ENCODE measurements around the gene FABP7. TPM values are rescaled to one million over a fixed set of nuclear protein-coding genes. Genes with fewer than 3 reads are reported as not detected.

The FABP7 gene
- polyA plus RNA-seq, 2 of the 4 experiments (the other 2 are of a cell fraction), result not detected

GRCh38 chr6:122801397-122801796 lies 21.9 kb downstream of the FABP7 start:
- no peak for DNase-seq (ENCODE audit: low read depth in 1 of 2, low spot score in 1 of 2)
- no peak for FAIRE-seq
- POLR2A ChIA-PET, result no interaction called here
- Histone ChIP-seq H3K4me1 (peaks cover 32% of the 10 kb centered on the region), H3K9me3 (no peaks in the 10 kb centered on the region), H3K4me3 (no peak overlapping the region), H3K4me2 (no peak overlapping the region), H3K27ac (no peak overlapping the region)
- ATAC-seq, result no peak
- no peak for TF ChIP-seq BHLHE40 (IDR thresholded peaks at IDR 0.05; ENCODE audit: low read depth, low read length)
- TF ChIP-seq HDAC2 (IDR thresholded peaks at IDR 0.05), result no peak
- TF ChIP-seq RFX5 (IDR thresholded peaks at IDR 0.05), result no peak
- no peak for TF ChIP-seq FOXS1 (CRISPR knock-in tag; IDR thresholded peaks at IDR 0.05)
- TF ChIP-seq HOXB5 (CRISPR knock-in tag; IDR thresholded peaks at IDR 0.05), result no peak
- TF ChIP-seq POLR2AphosphoS2 (conservative IDR thresholded peaks at IDR 0.05; ENCODE audit: low read length), result no peak
- TF ChIP-seq RNF2 (IDR thresholded peaks at IDR 0.05; ENCODE audit: borderline replicate concordance, low read depth), result no peak
- no peak for TF ChIP-seq MAZ (IDR thresholded peaks at IDR 0.05; ENCODE audit: borderline replicate concordance, low read depth, low read length)
- TF ChIP-seq ELK1 (IDR thresholded peaks at IDR 0.05; ENCODE audit: low read depth, low read length), result no peak
- TF ChIP-seq GATA3 (IDR thresholded peaks at IDR 0.05; ENCODE audit: borderline replicate concordance), result no peak
- TF ChIP-seq ZC3H11A (IDR thresholded peaks at IDR 0.05), result no peak
- CTCF ChIA-PET, result interaction anchor here (1.0 to 1.9 kb wide), 2 partner anchors 12 to 57 kb away, joined by 3 to 8 read pairs; partner anchors contain the start of gene SMPDL3A
- 96% methylated on average over 1 of the region's 1 CpG for WGBS (ENCODE audit: missing lambda C conversion rate)

- ChIA-PET CTCF (interaction anchor here (1.0 to 1.9 kb wide), 2 partner anchors 14 to 36 kb away, joined by 4 to 8 read pairs; partner anchors contain the start of gene SMPDL3A), POLR2A (no interaction called here)
- FAIRE-seq (no peak), ATAC-seq (no peak), DNase-seq (ENCODE audit: low read depth in 1 of 2, low spot score in 1 of 2) (no peak)
- no peak for TF ChIP-seq JUN (IDR thresholded peaks at IDR 0.05)
- no peak for TF ChIP-seq PHF8 (IDR thresholded peaks at IDR 0.05; ENCODE audit: borderline replicate concordance, low read depth)
- no peak for TF ChIP-seq ZNF302 (CRISPR knock-in tag; IDR thresholded peaks at IDR 0.05)
- no peak for TF ChIP-seq HES2 (IDR thresholded peaks at IDR 0.05)
- TF ChIP-seq CHD4 (IDR thresholded peaks at IDR 0.05; ENCODE audit: borderline replicate concordance), result no peak
- TF ChIP-seq RNF2 (IDR thresholded peaks at IDR 0.05; ENCODE audit: borderline replicate concordance, low read depth), result no peak
- no peak for TF ChIP-seq JUNB (IDR thresholded peaks at IDR 0.05)
- no peak for TF ChIP-seq USF2 (IDR thresholded peaks at IDR 0.05)
- TF ChIP-seq CBX8 (IDR thresholded peaks at IDR 0.05), result no peak
- no peak for TF ChIP-seq ELK1 (IDR thresholded peaks at IDR 0.05; ENCODE audit: low read depth, low read length)
- TF ChIP-seq HOXB13 (CRISPR knock-in tag; IDR thresholded peaks at IDR 0.05; ENCODE audit: low read depth), result no peak
- TF ChIP-seq FOXS1 (CRISPR knock-in tag; IDR thresholded peaks at IDR 0.05), result no peak
- no peak for TF ChIP-seq SREBF2 (IDR thresholded peaks at IDR 0.05)
- TF ChIP-seq TFCP2L1 (CRISPR knock-in tag; IDR thresholded peaks at IDR 0.05), result no peak
- no peak for TF ChIP-seq FOSL2 (IDR thresholded peaks at IDR 0.05)
- TF ChIP-seq FOSL2 (CRISPR knock-in tag; IDR thresholded peaks at IDR 0.05), result no peak
- no peak for TF ChIP-seq EP300 (IDR thresholded peaks at IDR 0.05)
- no peak for TF ChIP-seq HMGXB4 (CRISPR knock-in tag; IDR thresholded peaks at IDR 0.05; ENCODE audit: borderline replicate concordance)
- Histone ChIP-seq H3K4me1 (peaks cover 25% of the 10 kb centered on the region), H3K4me3 (no peak overlapping the region), H3K9me3 (no peaks in the 10 kb centered on the region), H3K27ac (no peak overlapping the region), H3K4me2 (no peak overlapping the region)
- WGBS (ENCODE audit: missing lambda C conversion rate), result 23% methylated on average over 4 of the region's 4 CpGs
Observed at GRCh38 chr6:122803171-122803661, 23.7 kb downstream of the FABP7 start.

Measured in A549 (cell line).